GM23248 (cell line): ENCODE data around the gene ABCA2.

ENCODE experiments used
- EZH2 ChIP-seq: fragments of 200-600 bp; sonication (generic); IDR thresholded peaks from 2 replicates; pipeline ENCODE4 v1.6.1; 2018; ENCODE audit warnings: antibody characterized with exemption, mild to moderate bottlenecking; ENCODE audit not compliant: insufficient read depth, poor library complexity, severe bottlenecking
- EZH2phosphoT487 ChIP-seq: fragments of 200-600 bp; sonication (generic); IDR thresholded peaks from 2 replicates; pipeline ENCODE4 v1.6.1; 2018; ENCODE audit warnings: antibody characterized with exemption, moderate library complexity, mild to moderate bottlenecking, low read depth; ENCODE audit not compliant: insufficient read depth

DNA sequence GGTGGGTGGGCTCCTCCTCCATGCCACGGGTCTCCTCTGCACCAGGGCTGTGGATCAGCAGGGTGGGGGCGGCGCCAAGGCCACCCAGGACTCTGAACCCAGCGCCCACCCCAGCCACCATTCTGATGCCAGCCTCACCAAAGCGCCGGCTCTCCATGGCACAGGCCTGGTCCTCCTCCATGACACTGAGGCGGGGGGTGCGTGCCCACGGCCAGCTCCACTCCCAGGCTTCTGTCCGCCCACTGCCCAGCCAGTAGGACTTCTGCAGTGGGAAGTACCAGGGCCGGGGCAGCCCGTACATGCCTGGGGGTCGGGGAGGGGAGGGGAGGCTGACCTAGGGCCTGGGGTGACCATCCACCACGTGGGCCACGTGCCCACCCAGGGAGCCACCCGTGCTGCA lies 11.6 kb downstream of the ABCA2 start:
- TF ChIP-seq EZH2 (no peak), EZH2phosphoT487 (no peak)
